ENCODE results near the gene SEMA3E.

SEMA3E gene

DNA sequence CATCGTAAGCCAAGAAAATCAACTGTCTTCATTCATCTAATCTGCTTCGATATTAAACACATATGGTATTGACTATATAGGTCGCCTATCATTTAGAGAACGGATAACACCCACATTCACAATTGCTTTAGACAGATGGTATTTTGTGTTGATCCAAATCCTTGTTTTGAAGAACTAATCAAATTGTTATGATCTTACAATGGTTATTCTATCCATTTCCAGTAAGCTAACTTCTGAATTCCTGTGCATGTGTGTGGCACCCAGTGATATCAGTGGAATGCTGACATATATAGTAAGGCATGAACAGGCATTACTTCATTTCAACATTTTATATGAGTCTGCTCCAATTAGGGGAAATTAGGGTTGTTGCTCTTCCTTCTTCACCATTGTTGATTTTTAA, 98.8 kb downstream of the SEMA3E start:
- H3K9me3 Mint-ChIP-seq (ENCODE audit: low read depth): peaks cover 26% of the 10 kb centered on the region
- no peaks in the 10 kb centered on the region for H3K36me3 Mint-ChIP-seq
- no peak overlapping the region for H3K4me3 Mint-ChIP-seq
- no peaks in the 10 kb centered on the region for H3K27me3 Mint-ChIP-seq
- no peaks in the 10 kb centered on the region for H3K4me1 Mint-ChIP-seq (ENCODE audit: low read depth)
- no peak overlapping the region for H3K27ac Mint-ChIP-seq

DNA sequence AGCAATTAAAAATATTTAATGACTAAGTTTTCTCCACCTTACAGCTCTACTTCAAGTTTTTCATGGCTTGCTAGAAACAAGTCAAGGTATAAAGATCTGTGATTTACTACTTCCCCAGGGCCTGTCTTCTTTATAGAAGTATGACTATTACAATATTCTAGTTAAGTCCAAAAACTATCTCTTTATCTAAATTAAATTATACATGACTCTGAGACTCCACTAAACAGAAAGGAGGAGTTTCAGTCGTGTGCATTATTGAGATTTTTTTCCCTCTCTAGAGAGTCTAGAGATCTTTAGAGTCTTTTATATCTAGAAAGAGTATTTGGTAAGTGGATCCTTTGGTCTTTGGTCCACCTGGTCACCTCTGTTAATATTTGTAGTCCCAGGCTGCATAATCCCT, 100.7 kb downstream of the SEMA3E start:
- peaks cover 20% of the 10 kb centered on the region for H3K9me3 Mint-ChIP-seq (ENCODE audit: low read depth)
- no peaks in the 10 kb centered on the region for H3K4me1 Mint-ChIP-seq (ENCODE audit: low read depth)
- H3K4me3 Mint-ChIP-seq: no peak overlapping the region
- H3K27ac Mint-ChIP-seq: no peak overlapping the region
- no peaks in the 10 kb centered on the region for H3K27me3 Mint-ChIP-seq
- H3K36me3 Mint-ChIP-seq: no peaks in the 10 kb centered on the region

GRCh38 chr7:83547526-83547925, 101.4 kb downstream of the SEMA3E start:
- Mint-ChIP-seq H3K27me3 (no peaks in the 10 kb centered on the region), H3K27ac (no peak overlapping the region), H3K36me3 (no peaks in the 10 kb centered on the region), H3K4me3 (no peak overlapping the region), H3K4me1 (ENCODE audit: low read depth) (no peaks in the 10 kb centered on the region), H3K9me3 (ENCODE audit: low read depth) (peaks cover 14% of the 10 kb centered on the region)

GRCh38 chr7:83546586-83546985, 102.4 kb downstream of the SEMA3E start:
- H3K4me3 Mint-ChIP-seq: no peak overlapping the region
- H3K27ac Mint-ChIP-seq: no peak overlapping the region
- no peaks in the 10 kb centered on the region for H3K27me3 Mint-ChIP-seq
- no peaks in the 10 kb centered on the region for H3K36me3 Mint-ChIP-seq
- H3K9me3 Mint-ChIP-seq (ENCODE audit: low read depth): peaks cover 10% of the 10 kb centered on the region
- H3K4me1 Mint-ChIP-seq (ENCODE audit: low read depth): no peaks in the 10 kb centered on the region

GRCh38 chr7:83541187-83541960, 107.6 kb downstream of the SEMA3E start:
- Mint-ChIP-seq H3K4me1 (ENCODE audit: low read depth) (no peaks in the 10 kb centered on the region), H3K27ac (no peak overlapping the region), H3K27me3 (no peaks in the 10 kb centered on the region)

GRCh38 chr7:83534488-83534887, 114.5 kb downstream of the SEMA3E start:
- no peaks in the 10 kb centered on the region for H3K36me3 Mint-ChIP-seq
- no peak overlapping the region for H3K27ac Mint-ChIP-seq
- no peak overlapping the region for H3K4me3 Mint-ChIP-seq
- H3K9me3 Mint-ChIP-seq (ENCODE audit: low read depth): peaks cover 4% of the 10 kb centered on the region
- no peaks in the 10 kb centered on the region for H3K4me1 Mint-ChIP-seq (ENCODE audit: low read depth)
- no peaks in the 10 kb centered on the region for H3K27me3 Mint-ChIP-seq

More at GRCh38 chr7:83541187-83541960, 107.6 kb downstream of the SEMA3E start:
- Mint-ChIP-seq H3K36me3 (no peaks in the 10 kb centered on the region), H3K4me3 (no peak overlapping the region), H3K9me3 (ENCODE audit: low read depth) (peaks cover 4% of the 10 kb centered on the region)

DNA sequence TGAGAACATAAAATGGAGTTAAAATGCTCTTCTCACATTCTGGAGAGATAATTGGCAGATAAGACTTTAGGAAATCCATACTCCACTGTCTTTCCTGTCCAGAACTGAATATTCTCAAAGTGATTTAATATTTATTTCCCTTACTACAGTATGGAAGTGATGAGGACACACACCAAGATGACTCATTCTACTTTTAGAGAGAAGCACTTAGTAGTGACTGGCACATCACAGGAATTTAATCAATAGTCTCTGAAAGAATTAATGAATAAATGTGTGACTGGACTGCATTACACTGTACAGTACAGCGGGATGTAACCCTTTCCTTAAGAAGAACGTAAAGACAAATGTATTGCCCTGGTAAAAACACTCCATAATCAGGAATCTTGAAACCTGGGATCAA, 116.7 kb downstream of the SEMA3E start:
- no peaks in the 10 kb centered on the region for H3K27me3 Mint-ChIP-seq
- H3K36me3 Mint-ChIP-seq: no peaks in the 10 kb centered on the region
- H3K9me3 Mint-ChIP-seq (ENCODE audit: low read depth): no peaks in the 10 kb centered on the region

DNA sequence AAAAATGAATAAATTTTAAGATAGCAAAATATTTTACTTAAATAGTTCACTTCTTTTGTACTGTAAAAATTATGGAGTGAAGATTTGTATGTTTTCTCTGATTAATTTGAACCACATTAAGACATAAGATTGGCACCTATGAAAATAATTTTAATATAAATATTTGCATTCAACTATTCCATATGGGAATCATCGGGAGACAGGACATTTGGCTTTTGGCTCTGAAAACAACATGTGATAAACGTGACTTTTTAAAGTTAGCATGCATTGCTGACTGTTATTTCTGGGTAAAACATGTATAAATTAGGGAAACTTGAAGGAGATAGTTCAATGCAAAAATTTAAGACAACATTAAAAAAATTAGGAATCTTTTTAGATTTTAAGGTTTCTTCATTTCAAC, 117.2 kb downstream of the SEMA3E start:
- Mint-ChIP-seq H3K27me3 (no peaks in the 10 kb centered on the region), H3K27ac (no peak overlapping the region), H3K4me1 (ENCODE audit: low read depth) (no peaks in the 10 kb centered on the region), H3K9me3 (ENCODE audit: low read depth) (no peaks in the 10 kb centered on the region), H3K4me3 (no peak overlapping the region), H3K36me3 (no peaks in the 10 kb centered on the region)

More for the DNA sequence above, 116.7 kb downstream of the SEMA3E start:
- Mint-ChIP-seq H3K4me3 (no peak overlapping the region), H3K27ac (no peak overlapping the region), H3K4me1 (ENCODE audit: low read depth) (no peaks in the 10 kb centered on the region)

GRCh38 chr7:83528925-83529423, 120.0 kb downstream of the SEMA3E start:
- Mint-ChIP-seq H3K9me3 (ENCODE audit: low read depth) (no peaks in the 10 kb centered on the region), H3K4me3 (no peak overlapping the region), H3K4me1 (ENCODE audit: low read depth) (no peaks in the 10 kb centered on the region), H3K27me3 (no peaks in the 10 kb centered on the region), H3K27ac (no peak overlapping the region), H3K36me3 (no peaks in the 10 kb centered on the region)

DNA sequence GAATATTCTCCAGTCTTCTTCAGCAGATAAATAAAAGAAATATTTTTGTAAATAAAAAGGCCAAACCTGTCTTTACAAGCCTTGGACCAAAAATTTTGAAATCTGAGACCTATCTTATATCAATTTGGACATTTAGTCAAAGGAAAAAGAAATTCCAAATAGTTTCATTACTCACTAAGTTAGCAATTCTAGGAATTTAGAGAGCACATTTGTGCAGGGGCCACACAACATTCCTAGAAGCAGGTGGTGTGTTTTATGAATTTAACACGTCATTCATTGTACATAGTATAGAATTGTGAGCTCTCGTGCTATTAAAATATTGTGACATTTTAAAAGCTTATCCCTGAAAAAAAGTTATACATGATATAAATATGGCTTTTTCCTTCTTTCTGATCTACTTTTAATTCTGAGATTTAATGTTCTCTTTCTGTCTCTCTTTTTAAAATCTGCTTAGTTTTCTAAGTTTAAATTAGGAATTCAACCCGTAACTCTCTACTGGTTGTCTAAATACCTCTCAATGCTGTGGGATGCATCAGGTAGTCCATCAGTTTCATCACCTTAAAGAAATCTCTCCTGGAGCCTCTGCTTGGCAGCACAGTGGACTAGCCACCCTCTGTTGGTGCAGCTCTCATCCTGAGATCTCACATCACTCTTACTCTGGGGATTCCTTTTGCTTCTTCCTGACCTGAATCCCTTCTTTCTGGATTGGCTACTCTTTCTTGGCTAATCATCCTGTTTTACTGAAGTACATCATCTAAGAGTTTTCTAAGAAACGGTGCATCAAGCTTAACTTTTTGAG, 124.5 kb downstream of the SEMA3E start:
- Mint-ChIP-seq H3K9me3 (ENCODE audit: low read depth) (no peaks in the 10 kb centered on the region), H3K36me3 (no peaks in the 10 kb centered on the region), H3K4me3 (no peak overlapping the region), H3K4me1 (ENCODE audit: low read depth) (no peaks in the 10 kb centered on the region), H3K27ac (no peak overlapping the region), H3K27me3 (no peaks in the 10 kb centered on the region)

- Mint-ChIP-seq H3K27ac (no peak overlapping the region), H3K27me3 (no peaks in the 10 kb centered on the region), H3K9me3 (ENCODE audit: low read depth) (no peaks in the 10 kb centered on the region), H3K4me3 (no peak overlapping the region), H3K4me1 (ENCODE audit: low read depth) (no peaks in the 10 kb centered on the region), H3K36me3 (no peaks in the 10 kb centered on the region)
Measured at GRCh38 chr7:83520726-83521125, 128.2 kb downstream of the SEMA3E start.

GRCh38 chr7:83519240-83519639, 129.7 kb downstream of the SEMA3E start:
- H3K27me3 Mint-ChIP-seq: no peaks in the 10 kb centered on the region
- no peaks in the 10 kb centered on the region for H3K4me1 Mint-ChIP-seq (ENCODE audit: low read depth)
- no peak overlapping the region for H3K27ac Mint-ChIP-seq
- H3K9me3 Mint-ChIP-seq (ENCODE audit: low read depth): no peaks in the 10 kb centered on the region
- no peaks in the 10 kb centered on the region for H3K36me3 Mint-ChIP-seq
- no peak overlapping the region for H3K4me3 Mint-ChIP-seq

DNA sequence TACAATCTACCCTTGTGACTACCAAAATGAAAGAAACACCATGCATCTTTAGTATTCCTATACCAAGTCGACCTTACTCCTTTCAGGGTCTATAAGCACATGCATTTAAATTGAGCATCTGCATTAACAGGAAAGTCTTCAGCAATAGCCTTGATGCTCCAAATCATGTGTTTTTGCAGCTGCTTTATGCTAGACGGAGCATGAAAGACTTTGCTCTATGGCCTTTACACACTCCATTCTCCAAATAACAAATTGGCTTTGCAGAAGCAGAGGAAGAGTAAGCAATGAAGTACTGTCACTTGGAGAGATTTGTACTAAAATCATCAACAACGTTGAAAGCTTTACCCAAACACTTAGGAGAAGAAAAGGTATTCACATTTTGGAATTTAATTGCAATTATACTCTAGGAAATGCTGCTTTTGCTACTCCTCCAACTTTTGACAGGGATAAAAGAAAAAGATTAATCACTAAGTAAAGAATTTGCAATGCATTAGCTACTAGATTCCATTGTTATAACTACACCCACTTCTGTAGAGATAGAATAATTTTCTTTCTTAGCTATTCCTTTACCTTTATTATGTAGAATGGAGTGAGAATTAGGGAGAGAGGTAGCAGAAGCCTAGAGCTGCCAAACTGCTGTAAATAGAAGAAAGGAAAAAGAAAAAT, 131.8 kb downstream of the SEMA3E start:
- Mint-ChIP-seq H3K36me3 (no peaks in the 10 kb centered on the region), H3K4me1 (ENCODE audit: low read depth) (no peaks in the 10 kb centered on the region), H3K27ac (no peak overlapping the region)

DNA sequence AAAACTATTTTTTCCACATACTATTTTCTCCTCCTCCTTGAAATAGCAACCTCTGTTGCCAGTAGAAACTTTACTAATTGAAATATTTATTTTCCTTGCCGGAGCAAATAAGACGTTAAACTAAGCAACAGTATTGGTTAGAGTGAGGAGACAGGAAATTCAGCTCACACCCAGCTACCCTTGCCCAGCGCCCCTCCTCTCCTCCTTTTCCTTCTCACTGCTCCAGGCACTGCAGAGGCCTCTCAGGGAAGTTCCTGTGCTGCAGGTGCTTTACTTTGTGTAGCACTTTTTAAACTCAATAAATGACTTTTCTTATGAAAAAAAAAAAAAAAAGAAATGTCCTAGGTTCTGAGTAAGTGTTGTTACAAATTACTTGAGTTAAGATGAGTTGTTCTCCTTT, 134.0 kb downstream of the SEMA3E start:
- no peak overlapping the region for H3K4me3 Mint-ChIP-seq
- H3K4me1 Mint-ChIP-seq (ENCODE audit: low read depth): no peaks in the 10 kb centered on the region
- peaks cover 4% of the 10 kb centered on the region for H3K9me3 Mint-ChIP-seq (ENCODE audit: low read depth)
- H3K27me3 Mint-ChIP-seq: no peaks in the 10 kb centered on the region
- no peaks in the 10 kb centered on the region for H3K36me3 Mint-ChIP-seq
- H3K27ac Mint-ChIP-seq: no peak overlapping the region

More for the DNA sequence above, 131.8 kb downstream of the SEMA3E start:
- no peaks in the 10 kb centered on the region for H3K27me3 Mint-ChIP-seq
- no peak overlapping the region for H3K4me3 Mint-ChIP-seq
- peaks cover 1% of the 10 kb centered on the region for H3K9me3 Mint-ChIP-seq (ENCODE audit: low read depth)

All from activated naive CD8-positive, alpha-beta T cell (primary cell).